Bronchial epithelial cell (primary cell): ENCODE data around the gene CKAP4. TPM values are rescaled to one million over a fixed set of nuclear protein-coding genes. Genes with fewer than 3 reads are reported as not detected.

Source experiments
- DNase-seq: peaks from one replicate; pipeline ENCODE4 v3.0.0-alpha.2; 2010; ENCODE audit warnings: low read depth
- FAIRE-seq: peaks from 2 replicates; lab custom pipeline; 2011; peaks lifted over from hg19 to GRCh38; lab: Jason Lieb, UNC
- H3K27me3 ChIP-seq: 2 replicates; pipeline ENCODE4 v1.5.1; 2011; ENCODE audit warnings: low read length; ENCODE audit not compliant: control insufficient read depth, insufficient read depth
- H3K36me3 ChIP-seq: 2 replicates; pipeline ENCODE4 v1.5.1; 2011; ENCODE audit warnings: low read length; ENCODE audit not compliant: control insufficient read depth, insufficient read depth
- H3K4me3 ChIP-seq: 2 replicates; pipeline ENCODE4 v1.5.1; 2011; ENCODE audit warnings: mild to moderate bottlenecking, low read depth, low read length, control low read depth
- total RNA-seq: library from RNA; depleted of rRNA; stranded (reverse); fragments of >200 nt; gene quantifications from 2 replicates; pipeline ENCODE4 v1.2.1, GENCODE V29; 2014
- TF ChIP-seq, protein P1 (sequence below): IDR thresholded peaks from 2 replicates; pipeline ENCODE4 v1.5.1; 2011; ENCODE audit warnings: mild to moderate bottlenecking, moderate library complexity, low read length, control low read depth, inconsistent platforms; ENCODE audit not compliant: insufficient read depth, severe bottlenecking

CKAP4 gene
- total RNA-seq, 1 donor from 2014 or later, result 56.6 TPM

- Histone ChIP-seq H3K4me3 (no peak overlapping the region), H3K36me3 (no peaks in the 10 kb centered on the region), H3K27me3 (no peaks in the 10 kb centered on the region)
- TF ChIP-seq, protein P1, sequence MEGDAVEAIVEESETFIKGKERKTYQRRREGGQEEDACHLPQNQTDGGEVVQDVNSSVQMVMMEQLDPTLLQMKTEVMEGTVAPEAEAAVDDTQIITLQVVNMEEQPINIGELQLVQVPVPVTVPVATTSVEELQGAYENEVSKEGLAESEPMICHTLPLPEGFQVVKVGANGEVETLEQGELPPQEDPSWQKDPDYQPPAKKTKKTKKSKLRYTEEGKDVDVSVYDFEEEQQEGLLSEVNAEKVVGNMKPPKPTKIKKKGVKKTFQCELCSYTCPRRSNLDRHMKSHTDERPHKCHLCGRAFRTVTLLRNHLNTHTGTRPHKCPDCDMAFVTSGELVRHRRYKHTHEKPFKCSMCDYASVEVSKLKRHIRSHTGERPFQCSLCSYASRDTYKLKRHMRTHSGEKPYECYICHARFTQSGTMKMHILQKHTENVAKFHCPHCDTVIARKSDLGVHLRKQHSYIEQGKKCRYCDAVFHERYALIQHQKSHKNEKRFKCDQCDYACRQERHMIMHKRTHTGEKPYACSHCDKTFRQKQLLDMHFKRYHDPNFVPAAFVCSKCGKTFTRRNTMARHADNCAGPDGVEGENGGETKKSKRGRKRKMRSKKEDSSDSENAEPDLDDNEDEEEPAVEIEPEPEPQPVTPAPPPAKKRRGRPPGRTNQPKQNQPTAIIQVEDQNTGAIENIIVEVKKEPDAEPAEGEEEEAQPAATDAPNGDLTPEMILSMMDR, result peak; percentile 35
- DNase-seq (peak; percentile 18), FAIRE-seq (no peak)
Measured at GRCh38 chr12:106205208-106206069, 42.4 kb downstream of the CKAP4 start.

- FAIRE-seq (no peak), DNase-seq (no peak)
- no peaks in the 10 kb centered on the region for H3K27me3 ChIP-seq
- TF ChIP-seq, protein P1, result no peak
- H3K4me3 ChIP-seq, result no peak overlapping the region
- no peaks in the 10 kb centered on the region for H3K36me3 ChIP-seq
Measured at GRCh38 chr12:106204312-106204711, 43.5 kb downstream of the CKAP4 start.

- DNase-seq (peak; percentile 19), FAIRE-seq (no peak)
- TF ChIP-seq, protein P1, result no peak
- Histone ChIP-seq H3K27me3 (no peaks in the 10 kb centered on the region), H3K36me3 (no peaks in the 10 kb centered on the region), H3K4me3 (no peak overlapping the region)
Measured at GRCh38 chr12:106197906-106198623, 49.8 kb downstream of the CKAP4 start.

DNA sequence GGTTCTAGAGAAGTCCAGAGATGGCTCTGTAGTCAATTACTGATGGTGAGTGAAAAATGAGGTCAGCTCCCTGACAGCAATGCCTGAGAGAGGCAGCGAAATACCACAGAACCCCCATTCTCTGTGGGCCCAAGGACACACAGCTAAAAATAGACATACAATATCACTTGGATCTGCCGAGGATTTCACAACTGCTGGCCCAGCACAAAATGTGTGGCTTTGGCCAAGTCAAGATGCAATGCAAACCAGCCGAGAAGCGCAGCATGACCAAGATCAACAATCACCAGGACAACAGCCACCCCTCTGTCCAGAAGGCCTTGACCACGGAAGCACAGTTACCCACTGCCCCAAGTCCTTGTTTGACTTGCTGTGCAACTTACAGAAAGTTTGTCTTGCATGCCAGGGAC, 52.2 kb downstream of the CKAP4 start:
- DNase-seq (no peak), FAIRE-seq (no peak)
- Histone ChIP-seq H3K36me3 (no peaks in the 10 kb centered on the region), H3K4me3 (no peak overlapping the region), H3K27me3 (no peaks in the 10 kb centered on the region)
- TF ChIP-seq, protein P1, result no peak

DNA sequence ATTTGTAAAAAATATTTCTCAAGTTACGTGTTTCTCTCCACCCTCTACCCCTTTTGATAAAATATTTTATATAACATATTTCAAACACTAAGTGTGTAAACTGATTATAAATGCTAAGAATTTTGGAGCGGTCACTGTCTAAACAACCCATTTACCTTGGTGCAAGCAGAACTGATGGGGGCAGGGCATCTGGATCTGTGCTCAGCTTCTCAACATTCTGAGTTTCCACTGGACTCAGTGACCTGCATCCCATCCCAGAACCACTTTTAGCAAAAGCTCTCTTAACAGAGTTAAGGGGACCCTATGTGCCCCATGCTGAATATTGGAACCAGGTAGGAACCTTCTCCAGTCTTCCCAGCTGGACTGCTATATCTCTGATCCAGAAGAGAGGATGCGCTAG, 53.5 kb downstream of the CKAP4 start:
- FAIRE-seq (no peak), DNase-seq (no peak)
- Histone ChIP-seq H3K4me3 (no peak overlapping the region), H3K27me3 (no peaks in the 10 kb centered on the region), H3K36me3 (no peaks in the 10 kb centered on the region)
- TF ChIP-seq, protein P1, result no peak
